SK-N-MC (cell line): ENCODE measurements around the gene GTF2B.
"Not testable (repeated sequence)": the region's sequence is repeated elsewhere in the genome, so short reads cannot be mapped to it uniquely, and the experiment has no call there.

ENCODE experiments used
- DNase-seq: peaks from one replicate; pipeline ENCODE4 v3.0.0-alpha.2; 2011; ENCODE audit warnings: low read depth, low spot score
- H3K27ac ChIP-seq: fragments of 200-600 bp; sonication (generic); 2 replicates; pipeline ENCODE4 v1.5.1; 2016; ENCODE audit warnings: mixed run types
- H3K36me3 ChIP-seq: fragments of 200-600 bp; sonication (generic); 2 replicates; pipeline ENCODE4 v1.6.1; 2017; ENCODE audit warnings: antibody characterized with exemption, low read length, mixed read lengths; ENCODE audit not compliant: insufficient read depth
- H3K4me3 ChIP-seq: fragments of 200-600 bp; sonication (generic); 2 replicates; pipeline ENCODE4 v1.5.1; 2016
- H3K9ac ChIP-seq: fragments of 200-600 bp; sonication (generic); 2 replicates; pipeline ENCODE4 v1.8.0; 2017; ENCODE audit warnings: mixed run types, mixed read lengths; ENCODE audit not compliant: insufficient read length
- H3K9me3 ChIP-seq: fragments of 200-600 bp; sonication (generic); 2 replicates; pipeline ENCODE4 v1.6.1; 2017; ENCODE audit warnings: low read depth, mild to moderate bottlenecking, antibody characterized with exemption, low read length, moderate library complexity, mixed read lengths
- EZH2 ChIP-seq: fragments of 200-600 bp; sonication (generic); IDR thresholded peaks from one replicate; pipeline ENCODE4 v1.6.1; 2017; ENCODE audit warnings: antibody characterized with exemption
- FOXP2 ChIP-seq: optimal IDR thresholded peaks from 2 replicates; pipeline ENCODE3; 2011; ENCODE audit warnings: mild to moderate bottlenecking, moderate library complexity; ENCODE audit not compliant: insufficient read depth; ENCODE audit errors: extremely low read length, control extremely low read depth
- POLR2AphosphoS5 ChIP-seq: IDR thresholded peaks from 2 replicates; pipeline ENCODE4 v1.6.1; 2012; ENCODE audit warnings: mild to moderate bottlenecking, low read depth, low read length, borderline replicate concordance

The GTF2B gene, protein sequence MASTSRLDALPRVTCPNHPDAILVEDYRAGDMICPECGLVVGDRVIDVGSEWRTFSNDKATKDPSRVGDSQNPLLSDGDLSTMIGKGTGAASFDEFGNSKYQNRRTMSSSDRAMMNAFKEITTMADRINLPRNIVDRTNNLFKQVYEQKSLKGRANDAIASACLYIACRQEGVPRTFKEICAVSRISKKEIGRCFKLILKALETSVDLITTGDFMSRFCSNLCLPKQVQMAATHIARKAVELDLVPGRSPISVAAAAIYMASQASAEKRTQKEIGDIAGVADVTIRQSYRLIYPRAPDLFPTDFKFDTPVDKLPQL

DNA sequence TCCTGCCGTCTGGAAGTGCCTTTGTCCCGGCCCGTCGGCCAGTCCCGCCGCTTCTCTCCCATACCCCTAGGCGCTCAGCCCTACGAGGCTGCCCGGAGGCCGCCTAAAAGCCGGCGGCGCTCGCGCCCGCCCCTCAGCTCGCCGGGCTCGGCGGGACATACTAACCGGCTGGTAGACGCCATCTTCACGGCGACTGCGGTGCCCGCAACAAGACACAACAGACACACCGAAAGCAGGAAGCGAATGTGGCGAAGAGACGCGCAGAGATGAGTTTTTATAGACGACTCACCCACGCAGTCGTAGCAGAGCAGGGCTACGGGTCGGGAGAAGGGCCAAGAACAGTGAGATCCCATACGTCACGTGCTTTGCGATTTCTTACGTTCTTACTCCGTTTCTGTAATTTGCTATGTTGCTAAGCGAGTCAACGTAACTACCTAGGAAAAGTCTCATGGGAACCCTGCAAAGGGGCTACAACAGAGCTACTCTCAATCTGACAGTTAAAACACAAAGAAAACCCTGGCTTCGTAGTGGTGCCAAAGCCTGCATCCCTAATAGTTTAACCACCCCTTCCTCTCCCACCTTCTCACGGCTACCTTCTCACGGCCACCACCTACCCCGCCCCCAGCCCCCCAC is at the start of gene GTF2B:
Gene GTF2B, minus strand, starts transcription at position 250 of the 633 bp plus-strand sequence. Its CDS starts 68 bp downstream, at position 182.
- peak within 1 kb of the TSS; percentile 93 for H3K4me3 ChIP-seq

DNA sequence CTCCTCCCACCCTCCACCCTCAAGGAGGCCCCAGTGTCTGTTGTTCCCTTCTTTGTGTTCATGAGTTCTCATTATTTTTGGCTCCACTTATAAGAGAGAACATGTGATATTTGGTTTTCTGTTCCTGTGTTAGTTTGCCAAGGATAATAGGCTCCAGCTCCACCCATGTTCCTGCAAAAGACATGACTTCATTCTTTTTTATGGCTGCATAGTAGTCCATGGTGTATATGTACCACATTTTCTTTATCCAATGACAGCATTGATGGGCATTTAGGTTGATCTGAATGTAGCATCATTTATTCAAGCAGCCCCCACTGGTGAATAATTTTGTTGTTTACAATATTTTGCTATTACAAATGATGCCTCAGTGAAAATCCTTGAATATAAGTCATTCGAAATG is 47.2 kb upstream of the GTF2B start:
- H3K36me3 ChIP-seq, result peaks cover 65% of the 10 kb centered on the region
- not testable (repeated sequence) for H3K4me3 ChIP-seq, H3K27ac ChIP-seq, H3K9me3 ChIP-seq, H3K9ac ChIP-seq, DNase-seq

More for the DNA sequence above, at the start of gene GTF2B:
- Histone ChIP-seq H3K36me3 (peaks cover 14% of the 10 kb centered on the region), H3K9me3 (no peaks in the 10 kb centered on the region), H3K9ac (peak within 1 kb of the TSS; percentile 90), H3K27ac (peak within 1 kb of the TSS; percentile 71)
- TF ChIP-seq EZH2 (no peak), FOXP2 (peak; percentile 97), POLR2AphosphoS5 (peak; percentile 100)
- DNase-seq, result peak; percentile 94

GRCh38 chr1:88936760-88937342 is 45.5 kb upstream of the GTF2B start:
- no peak for TF ChIP-seq POLR2AphosphoS5
- TF ChIP-seq EZH2, result no peak
- TF ChIP-seq FOXP2, result no peak
- H3K9ac ChIP-seq, result no peak overlapping the region
- H3K9me3 ChIP-seq, result no peaks in the 10 kb centered on the region
- H3K27ac ChIP-seq, result peak overlapping the region; percentile 49; the same call in 1 of the 2 replicates
- peaks cover 54% of the 10 kb centered on the region for H3K36me3 ChIP-seq
- no peak overlapping the region for H3K4me3 ChIP-seq
- no peak for DNase-seq

- Histone ChIP-seq H3K36me3 (peaks cover 48% of the 10 kb centered on the region), H3K9me3 (no peaks in the 10 kb centered on the region), H3K4me3 (no peak overlapping the region), H3K9ac (no peak overlapping the region), H3K27ac (peak overlapping the region; percentile 49; the same call in 1 of the 2 replicates)
- no peak for DNase-seq
- TF ChIP-seq EZH2 (no peak), FOXP2 (no peak), POLR2AphosphoS5 (no peak)
These were observed 44.8 kb upstream of the GTF2B start for GRCh38 chr1:88936223-88936523.

DNA sequence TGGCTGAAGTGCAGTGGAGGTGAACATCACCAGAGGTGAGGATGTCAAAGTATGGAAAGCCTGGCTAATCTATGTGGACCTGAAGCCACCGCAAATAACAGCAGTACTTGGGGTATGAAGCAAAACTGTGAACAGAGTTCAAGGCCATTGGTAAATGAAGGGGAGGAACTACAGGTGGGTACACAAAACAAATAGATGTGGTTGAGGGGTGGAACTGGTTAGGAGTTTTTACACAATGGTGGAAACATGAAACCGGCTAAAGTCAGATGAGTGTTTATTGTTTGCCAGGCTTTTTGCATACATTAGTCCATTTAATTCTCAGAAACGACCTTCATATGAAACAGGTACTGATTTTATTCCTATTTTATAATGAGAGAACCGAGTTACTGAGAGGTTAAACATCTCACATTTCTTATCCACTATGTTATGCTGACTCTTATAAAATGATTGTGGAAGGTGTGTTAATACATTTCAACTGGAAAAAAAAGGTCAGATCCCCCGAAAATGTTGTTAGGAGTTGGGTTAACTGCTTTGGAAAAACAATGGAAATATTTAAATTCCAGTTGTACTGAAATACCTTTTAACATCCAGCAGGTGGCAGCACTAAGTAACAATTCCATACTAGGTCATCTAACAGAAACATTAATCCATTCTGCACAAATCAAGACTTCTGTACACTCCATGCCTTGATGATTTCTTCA is 44.3 kb upstream of the GTF2B start:
- Histone ChIP-seq H3K27ac (no peak overlapping the region), H3K36me3 (peaks cover 43% of the 10 kb centered on the region), H3K9ac (no peak overlapping the region), H3K4me3 (no peak overlapping the region), H3K9me3 (no peaks in the 10 kb centered on the region)
- peak; percentile 16 for DNase-seq
- TF ChIP-seq FOXP2, result no peak
- TF ChIP-seq POLR2AphosphoS5, result no peak
- no peak for TF ChIP-seq EZH2

- not testable (repeated sequence) for H3K9me3 ChIP-seq
These were observed 38.8 kb upstream of the GTF2B start for GRCh38 chr1:88930176-88930575.

DNA sequence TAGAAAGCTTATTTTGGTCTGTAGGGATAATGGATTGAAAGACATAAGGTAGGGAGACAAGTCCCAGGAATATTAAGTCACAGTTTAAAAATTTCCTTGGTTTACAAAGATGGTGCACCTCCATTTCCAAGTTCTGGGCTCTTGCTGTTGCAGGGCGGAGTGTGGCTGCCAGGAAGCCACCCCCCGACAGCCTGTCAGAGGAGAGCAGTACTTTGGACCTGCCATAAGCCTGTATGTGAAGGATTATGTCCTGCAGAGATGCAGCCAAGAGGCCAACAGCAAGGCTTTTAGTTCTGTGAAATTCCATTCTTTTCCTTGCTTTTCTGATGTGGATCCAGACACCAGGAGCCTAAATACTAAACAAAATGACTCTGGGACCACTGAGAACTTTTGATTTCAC is 31.9 kb upstream of the GTF2B start:
- no peak overlapping the region for H3K4me3 ChIP-seq
- no peak overlapping the region for H3K27ac ChIP-seq
- H3K9ac ChIP-seq, result no peak overlapping the region
- DNase-seq, result no peak
- TF ChIP-seq POLR2AphosphoS5, result no peak
- TF ChIP-seq FOXP2, result no peak
- no peak for TF ChIP-seq EZH2
- no peaks in the 10 kb centered on the region for H3K9me3 ChIP-seq
- H3K36me3 ChIP-seq, result peaks cover 48% of the 10 kb centered on the region

More at GRCh38 chr1:88930176-88930575, 38.8 kb upstream of the GTF2B start:
- H3K9ac ChIP-seq, H3K27ac ChIP-seq, DNase-seq, H3K4me3 ChIP-seq: not testable (repeated sequence)
- H3K36me3 ChIP-seq, result peaks cover 30% of the 10 kb centered on the region

DNA sequence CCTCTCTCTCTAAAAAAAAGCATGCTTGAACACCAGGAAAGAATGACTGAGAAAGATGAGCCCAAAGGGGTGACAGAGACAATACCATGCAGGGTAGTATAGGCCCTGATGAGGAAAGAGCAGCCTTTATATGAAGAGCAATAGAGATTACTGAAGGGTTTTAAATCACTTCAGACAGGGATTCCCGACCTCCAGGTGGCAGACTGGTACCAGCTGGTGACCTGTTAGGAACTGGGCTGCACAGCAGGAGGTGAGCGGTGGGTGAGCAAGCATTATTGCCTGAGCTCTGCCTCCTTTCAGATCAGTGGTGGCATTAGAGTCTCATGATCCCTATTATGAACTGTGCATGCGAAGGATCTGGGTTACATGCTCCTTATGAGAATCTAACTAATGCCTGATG is 30.8 kb upstream of the GTF2B start:
- no peak for DNase-seq
- no peak overlapping the region for H3K4me3 ChIP-seq
- peaks cover 48% of the 10 kb centered on the region for H3K36me3 ChIP-seq
- no peak for TF ChIP-seq POLR2AphosphoS5
- no peak for TF ChIP-seq EZH2
- H3K27ac ChIP-seq, result no peak overlapping the region
- H3K9ac ChIP-seq, result no peak overlapping the region
- H3K9me3 ChIP-seq, result peaks cover 3% of the 10 kb centered on the region; the same call in 1 of the 2 replicates

DNA sequence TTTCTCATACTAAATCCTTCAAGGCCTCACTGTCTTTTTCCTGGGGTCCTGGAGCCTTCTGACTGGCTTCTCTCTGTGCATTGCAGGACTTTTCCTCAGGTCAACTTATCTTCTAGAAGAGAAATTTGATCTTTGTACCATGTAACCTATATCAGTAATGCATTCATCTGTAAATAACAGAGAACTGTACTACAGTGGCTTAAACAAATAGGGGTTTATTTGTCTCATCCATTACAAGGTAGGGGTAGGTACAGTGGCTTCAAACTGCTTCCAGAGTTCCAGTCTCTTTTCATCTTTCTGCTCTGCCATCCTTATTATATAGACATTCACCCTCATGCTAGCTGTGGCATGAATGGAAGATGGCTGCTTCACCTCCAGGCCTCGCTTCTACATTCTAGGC is 29.5 kb upstream of the GTF2B start:
- peaks cover 48% of the 10 kb centered on the region for H3K36me3 ChIP-seq
- peaks cover 8% of the 10 kb centered on the region; the same call in 1 of the 2 replicates for H3K9me3 ChIP-seq
- no peak for TF ChIP-seq FOXP2
- no peak for TF ChIP-seq EZH2
- TF ChIP-seq POLR2AphosphoS5, result no peak
- no peak overlapping the region for H3K27ac ChIP-seq
- no peak for DNase-seq
- H3K9ac ChIP-seq, result no peak overlapping the region
- no peak overlapping the region for H3K4me3 ChIP-seq
